ENCODE measurements around the gene TOMM40. TPM values are rescaled to one million over a fixed set of nuclear protein-coding genes. Genes with fewer than 3 reads are reported as not detected.

TOMM40 gene
- total and polyA plus RNA-seq, 10 donors = 19.3 to 49.0 (median 32.0) TPM

DNA sequence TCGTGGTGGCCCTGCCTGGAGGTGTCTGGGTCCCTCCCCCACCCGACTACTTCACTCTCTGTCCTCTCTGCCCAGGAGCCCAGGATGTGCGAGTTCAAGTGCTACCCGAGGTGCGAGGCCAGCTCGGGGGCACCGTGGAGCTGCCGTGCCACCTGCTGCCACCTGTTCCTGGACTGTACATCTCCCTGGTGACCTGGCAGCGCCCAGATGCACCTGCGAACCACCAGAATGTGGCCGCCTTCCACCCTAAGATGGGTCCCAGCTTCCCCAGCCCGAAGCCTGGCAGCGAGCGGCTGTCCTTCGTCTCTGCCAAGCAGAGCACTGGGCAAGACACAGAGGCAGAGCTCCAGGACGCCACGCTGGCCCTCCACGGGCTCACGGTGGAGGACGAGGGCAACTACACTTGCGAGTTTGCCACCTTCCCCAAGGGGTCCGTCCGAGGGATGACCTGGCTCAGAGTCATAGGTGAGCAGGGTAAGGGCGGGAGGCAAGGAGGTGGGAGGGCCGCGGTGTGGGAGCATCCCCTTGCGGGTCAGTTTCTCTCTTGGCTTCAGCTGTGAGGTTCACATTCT lies 25.8 kb upstream of the TOMM40 start:
- H3K9me3 ChIP-seq = no peaks in the 10 kb centered on the region
- intact Hi-C loops (cut with DNase I; ENCODE audit: low total_unique reads) = no loop called here
- no peak overlapping the region for H3K4me3 ChIP-seq
- H3K4me1 ChIP-seq = peaks cover 6 to 54% (median 24%) of the 10 kb centered on the region in 6 donors
- peaks cover 0 to 50% (median 6%) of the 10 kb centered on the region in 6 donors for H3K36me3 ChIP-seq
- no peak for DNase-seq
- no peak for TF ChIP-seq POLR2A (IDR thresholded peaks at IDR 0.05)
- TF ChIP-seq POLR2AphosphoS5 (IDR thresholded peaks at IDR 0.05) = peak in 1 of 3 donors; percentile 56
- H3K27ac ChIP-seq = peak overlapping the region in 1 of 8 donors; percentile 91
- 87 to 94% (median 90%) methylated on average over 11 to 27 of the region's 27 CpGs for WGBS, 5 donors
- H3K27me3 ChIP-seq (replicated peaks in 1 of 7) = no peaks in the 10 kb centered on the region

DNA sequence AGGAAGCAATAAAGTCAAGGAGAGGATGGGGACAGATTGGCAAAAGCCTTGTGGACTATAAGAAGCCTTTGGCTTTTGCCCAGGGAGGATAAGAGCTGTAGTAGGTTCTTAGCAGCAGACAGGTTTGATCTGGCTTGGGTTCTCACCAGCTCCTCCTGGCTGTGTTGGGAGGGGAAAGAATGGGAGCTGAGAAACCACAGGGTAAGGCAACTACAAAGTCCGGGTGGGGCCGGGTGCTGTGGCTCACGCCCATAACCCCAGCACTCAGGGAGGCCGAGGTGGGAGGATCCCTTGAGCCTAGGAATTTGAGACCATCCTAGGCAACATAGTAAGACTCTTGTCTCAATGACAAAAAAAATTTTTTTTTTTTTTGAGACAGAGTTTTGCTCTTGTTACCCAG lies 24.4 kb upstream of the TOMM40 start:
- 59 to 86% (median 70%) methylated on average over 4 of the region's 4 CpGs for WGBS, 5 donors
- peaks cover 0 to 48% (median 9%) of the 10 kb centered on the region in 6 donors for H3K36me3 ChIP-seq
- no peak for DNase-seq
- intact Hi-C loops (cut with DNase I; ENCODE audit: low total_unique reads) = no loop called here
- H3K4me3 ChIP-seq = no peak overlapping the region
- peak overlapping the region in 5 of 8 donors; percentile 9 to 91 (median 40) for H3K27ac ChIP-seq
- no peaks in the 10 kb centered on the region for H3K27me3 ChIP-seq (replicated peaks in 1 of 7)
- TF ChIP-seq POLR2AphosphoS5 (IDR thresholded peaks at IDR 0.05) (no peak), POLR2A (IDR thresholded peaks at IDR 0.05) (no peak)
- TF ChIP-seq, protein P1, sequence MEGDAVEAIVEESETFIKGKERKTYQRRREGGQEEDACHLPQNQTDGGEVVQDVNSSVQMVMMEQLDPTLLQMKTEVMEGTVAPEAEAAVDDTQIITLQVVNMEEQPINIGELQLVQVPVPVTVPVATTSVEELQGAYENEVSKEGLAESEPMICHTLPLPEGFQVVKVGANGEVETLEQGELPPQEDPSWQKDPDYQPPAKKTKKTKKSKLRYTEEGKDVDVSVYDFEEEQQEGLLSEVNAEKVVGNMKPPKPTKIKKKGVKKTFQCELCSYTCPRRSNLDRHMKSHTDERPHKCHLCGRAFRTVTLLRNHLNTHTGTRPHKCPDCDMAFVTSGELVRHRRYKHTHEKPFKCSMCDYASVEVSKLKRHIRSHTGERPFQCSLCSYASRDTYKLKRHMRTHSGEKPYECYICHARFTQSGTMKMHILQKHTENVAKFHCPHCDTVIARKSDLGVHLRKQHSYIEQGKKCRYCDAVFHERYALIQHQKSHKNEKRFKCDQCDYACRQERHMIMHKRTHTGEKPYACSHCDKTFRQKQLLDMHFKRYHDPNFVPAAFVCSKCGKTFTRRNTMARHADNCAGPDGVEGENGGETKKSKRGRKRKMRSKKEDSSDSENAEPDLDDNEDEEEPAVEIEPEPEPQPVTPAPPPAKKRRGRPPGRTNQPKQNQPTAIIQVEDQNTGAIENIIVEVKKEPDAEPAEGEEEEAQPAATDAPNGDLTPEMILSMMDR (IDR thresholded peaks at IDR 0.05 in 8 of 11, conservative IDR thresholded peaks at IDR 0.05 in 3 of 11) = no peak
- no peaks in the 10 kb centered on the region for H3K9me3 ChIP-seq
- peaks cover 6 to 67% (median 34%) of the 10 kb centered on the region in 6 donors for H3K4me1 ChIP-seq

DNA sequence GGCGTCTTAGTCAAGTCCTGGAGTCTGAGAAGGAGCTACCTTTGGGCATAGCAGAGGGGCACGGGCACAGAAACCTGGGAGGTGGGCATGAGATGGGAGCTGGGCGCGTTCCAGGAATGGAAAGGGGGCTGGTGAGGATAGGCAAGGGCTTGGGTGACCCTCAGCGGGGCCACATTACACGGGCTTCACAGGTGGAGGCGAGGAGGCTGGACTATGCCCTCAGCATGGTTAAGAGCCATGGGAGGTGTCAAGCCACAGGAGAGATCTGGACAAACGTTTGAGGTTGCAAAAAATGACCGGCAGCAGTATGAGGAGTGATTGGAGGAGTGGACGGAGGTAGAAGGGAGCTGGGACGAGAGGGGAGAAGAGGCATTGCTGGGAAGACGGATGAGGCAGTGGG lies 23.5 kb upstream of the TOMM40 start:
- TF ChIP-seq, protein P1 (IDR thresholded peaks at IDR 0.05 in 8 of 11, conservative IDR thresholded peaks at IDR 0.05 in 3 of 11) = no peak
- TF ChIP-seq POLR2AphosphoS5 (IDR thresholded peaks at IDR 0.05) (no peak), POLR2A (IDR thresholded peaks at IDR 0.05) (no peak)
- Histone ChIP-seq H3K9me3 (no peaks in the 10 kb centered on the region), H3K27ac (peak overlapping the region in 6 of 8 donors; percentile 8 to 91 (median 81)), H3K4me3 (no peak overlapping the region), H3K27me3 (replicated peaks in 1 of 7) (no peaks in the 10 kb centered on the region), H3K4me1 (peaks cover 6 to 73% (median 34%) of the 10 kb centered on the region in 6 donors), H3K36me3 (peaks cover 0 to 52% (median 17%) of the 10 kb centered on the region in 6 donors)
- intact Hi-C loops (cut with DNase I; ENCODE audit: low total_unique reads) = no loop called here
- DNase-seq = no peak
- WGBS, 5 donors = 81 to 90% (median 86%) methylated on average over 12 of the region's 12 CpGs

DNA sequence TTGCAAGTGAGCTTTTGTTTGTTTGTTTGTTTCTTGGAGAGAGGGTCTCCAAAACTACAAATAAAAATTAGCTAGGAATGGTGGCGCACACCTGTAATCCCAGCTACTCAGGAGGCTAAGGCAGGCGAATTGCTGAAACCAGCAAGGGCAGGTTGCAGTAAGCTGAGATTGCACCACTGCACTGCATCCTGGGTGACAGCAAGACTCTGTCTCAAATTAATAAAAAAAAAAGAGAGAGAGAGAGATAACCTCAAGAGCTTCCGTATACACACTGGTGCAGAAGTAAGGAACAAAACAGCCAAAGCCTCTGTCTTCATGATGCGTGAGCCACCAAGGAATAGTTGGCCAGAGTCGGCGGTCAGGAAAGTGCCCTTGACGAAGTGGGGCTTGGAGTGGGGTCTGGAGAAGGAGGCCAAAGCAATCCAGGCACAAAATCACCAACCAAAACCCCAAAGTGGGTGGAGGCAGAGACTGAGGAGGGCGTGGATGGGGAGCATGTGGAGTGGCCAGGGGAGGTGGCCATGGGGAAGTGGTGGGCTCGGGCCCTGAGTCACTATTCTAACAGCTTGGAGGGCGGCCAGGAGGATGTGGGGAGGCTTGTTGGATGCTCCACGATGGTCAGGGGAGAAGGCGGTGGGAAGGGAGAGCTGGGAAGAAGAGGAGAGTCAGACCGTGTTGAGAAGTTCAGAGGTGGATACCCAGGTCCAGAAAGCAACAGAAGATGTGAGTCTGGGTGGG lies 21.2 kb upstream of the TOMM40 start:
- Histone ChIP-seq H3K27ac (peak overlapping the region in 7 of 8 donors; percentile 14 to 91 (median 78)), H3K36me3 (peaks cover 0 to 73% (median 32%) of the 10 kb centered on the region in 6 donors), H3K4me1 (peaks cover 6 to 73% (median 34%) of the 10 kb centered on the region in 6 donors), H3K4me3 (peak overlapping the region in 1 of 8 donors; percentile 24), H3K27me3 (replicated peaks in 1 of 7) (no peaks in the 10 kb centered on the region), H3K9me3 (no peaks in the 10 kb centered on the region)
- intact Hi-C loops (cut with DNase I; ENCODE audit: low total_unique reads) = no loop called here
- peak; percentile 31 to 59 (median 37) for TF ChIP-seq POLR2AphosphoS5 (IDR thresholded peaks at IDR 0.05)
- TF ChIP-seq, protein P1 (IDR thresholded peaks at IDR 0.05 in 8 of 11, conservative IDR thresholded peaks at IDR 0.05 in 3 of 11) = no peak
- no peak for DNase-seq
- 29 to 57% (median 41%) methylated on average over 13 of the region's 13 CpGs for WGBS, 5 donors

All from spleen (tissue), 11 donors.